Stomach (tissue), 9 donors: Measurements from ENCODE around the gene KIAA1217. TPM values are rescaled to one million over a fixed set of nuclear protein-coding genes. Genes with fewer than 3 reads are reported as not detected.

Experiments
- DNase-seq, 2 donors: peaks; one replicate each; pipeline versions ENCODE4 v3.0.0 to v3.0.0-alpha.2; 2013 to 2019
- H3K27ac ChIP-seq, 5 donors: fragments of 200-600 bp in 4 of 5; sonication (generic) in 4 of 5; one replicate each; pipeline ENCODE4 v1.5.1; 2013 to 2019; ENCODE audit warnings: mild to moderate bottlenecking in 1 of 5, moderate library complexity in 1 of 5
- H3K27me3 ChIP-seq, 3 donors: fragments of 200-600 bp; sonication (generic); one replicate each; pipeline ENCODE4 v1.5.1; 2017 to 2019; ENCODE audit warnings: mixed run types in 1 of 3
- H3K36me3 ChIP-seq, 4 donors: fragments of 200-600 bp; sonication (generic); 1 replicate in 3 of 4; 2 replicates in 1 of 4; pipeline ENCODE4 v1.5.1; 2016 to 2019
- H3K4me1 ChIP-seq, 4 donors: fragments of 200-600 bp; sonication (generic); one replicate each; pipeline ENCODE4 v1.5.1; 2016 to 2019
- H3K4me3 ChIP-seq, 4 donors: fragments of 200-600 bp; sonication (generic) in 3 of 4; one replicate each; pipeline ENCODE4 v1.5.1; 2016 to 2019; ENCODE audit warnings: mild to moderate bottlenecking in 1 of 4
- H3K9me3 ChIP-seq, 4 donors: fragments of 200-600 bp; sonication (generic); one replicate each; pipeline ENCODE4 v1.5.1; 2016 to 2019
- CTCF ChIP-seq, 7 experiments: fragments of 450-650 bp in 4 of 7; fragments of 200-600 bp in 3 of 7; sonication (generic) in 3 of 7; IDR thresholded peaks; one replicate each; pipeline ENCODE4 v1.5.1; 2016 to 2019; ENCODE audit warnings: antibody characterized with exemption in 7 of 7, control low read depth in 2 of 7, mild to moderate bottlenecking in 1 of 7
- EP300 ChIP-seq: sonication (generic); formaldehyde crosslinking; IDR thresholded peaks from one replicate; pipeline ENCODE4 v1.6.1; 2017; ENCODE audit warnings: antibody characterized with exemption
- POLR2A ChIP-seq, 4 donors: fragments of 450-650 bp; IDR thresholded peaks; one replicate each; pipeline ENCODE4 v1.6.1; 2016; ENCODE audit warnings: antibody characterized with exemption in 4 of 4, control low read depth in 2 of 4, mild to moderate bottlenecking in 1 of 4, moderate library complexity in 1 of 4
- POLR2AphosphoS5 ChIP-seq, 3 donors: sonication (generic); formaldehyde crosslinking; IDR thresholded peaks; one replicate each; pipeline ENCODE4 v1.6.1; 2016; ENCODE audit warnings: antibody characterized with exemption in 3 of 3
- WGBS, 5 donors: extraction: QIAGEN DNeasy Blood & Tissue Kit in 3 of 5; methylation state at CpG; one replicate each; pipeline versions ENCODE4 v1.1.5 to v1.1.7; 2013 to 2018; 5-methylcytosine and 5-hydroxymethylcytosine counted together
- intact Hi-C: fragments of 100-400 bp; cut with DNase I; formaldehyde crosslinking; loops from one replicate; pipeline ENCODE4 v1.15.1; 2023; ENCODE audit warnings: low total_unique reads
- polyA plus RNA-seq, 3 donors: library from polyadenylated mRNA; stranded (reverse); fragments of 200-250 nt; gene quantifications; one replicate each; pipeline ENCODE4 v1.2.3, GENCODE V29; 2013
- total RNA-seq, 5 donors: library from RNA; depleted of rRNA; stranded (reverse); fragments of >200 nt; gene quantifications; one replicate each; pipeline versions ENCODE4 v1.1.0 to v1.2.3, GENCODE V29; 2014 to 2016
- donor health status: healthy with polysubstance abuse.
- donor health status: Bipolar disorder and iron deficiency.
- donor health status: healthy.

KIAA1217 gene
- total and polyA plus RNA-seq, 8 donors: 6.2 to 112 (median 24.6) TPM

- Histone ChIP-seq H3K27me3 (no peaks in the 10 kb centered on the region), H3K36me3 (no peaks in the 10 kb centered on the region), H3K4me1 (no peaks in the 10 kb centered on the region), H3K9me3 (no peaks in the 10 kb centered on the region), H3K4me3 (no peak overlapping the region), H3K27ac (no peak overlapping the region)
- intact Hi-C loops: no loop called here
- 89 to 98% (median 92%) methylated on average over 2 of the region's 2 CpGs for WGBS, 5 donors
- TF ChIP-seq POLR2A (IDR thresholded peaks at IDR 0.05) (no peak), EP300 (no peak), CTCF (IDR thresholded peaks at IDR 0.05) (no peak), POLR2AphosphoS5 (IDR thresholded peaks at IDR 0.05) (no peak)
- no peak for DNase-seq
Measured at GRCh38 chr10:24390146-24390700, 181.3 kb downstream of the KIAA1217 start.

GRCh38 chr10:24390746-24391145, 181.8 kb downstream of the KIAA1217 start:
- no peak for DNase-seq
- intact Hi-C loops: no loop called here
- no peak for TF ChIP-seq POLR2A (IDR thresholded peaks at IDR 0.05)
- no peak for TF ChIP-seq EP300
- no peak for TF ChIP-seq POLR2AphosphoS5 (IDR thresholded peaks at IDR 0.05)
- no peak for TF ChIP-seq CTCF (IDR thresholded peaks at IDR 0.05)
- Histone ChIP-seq H3K4me1 (no peaks in the 10 kb centered on the region), H3K4me3 (no peak overlapping the region), H3K36me3 (no peaks in the 10 kb centered on the region), H3K9me3 (no peaks in the 10 kb centered on the region), H3K27me3 (no peaks in the 10 kb centered on the region), H3K27ac (no peak overlapping the region)
- 85 to 100% (median 95%) methylated on average over 1 of the region's 1 CpG for WGBS, 5 donors

- peak in 1 of 2 donors; percentile 57 for DNase-seq
- intact Hi-C loops: no loop called here
- no peak overlapping the region for H3K4me3 ChIP-seq
- no peak overlapping the region for H3K27ac ChIP-seq
- no peaks in the 10 kb centered on the region for H3K9me3 ChIP-seq
- 80 to 93% (median 92%) methylated on average over 5 of the region's 5 CpGs for WGBS, 5 donors
- H3K4me1 ChIP-seq: no peaks in the 10 kb centered on the region
- no peaks in the 10 kb centered on the region for H3K36me3 ChIP-seq
- no peak for TF ChIP-seq CTCF (IDR thresholded peaks at IDR 0.05)
- TF ChIP-seq EP300: no peak
- TF ChIP-seq POLR2A (IDR thresholded peaks at IDR 0.05): no peak
- no peak for TF ChIP-seq POLR2AphosphoS5 (IDR thresholded peaks at IDR 0.05)
- no peaks in the 10 kb centered on the region for H3K27me3 ChIP-seq
Measured at GRCh38 chr10:24393201-24393600, 184.3 kb downstream of the KIAA1217 start.

GRCh38 chr10:24394461-24395190, 185.7 kb downstream of the KIAA1217 start:
- WGBS, 5 donors: 83 to 89% (median 86%) methylated on average over 9 of the region's 9 CpGs
- intact Hi-C loops: no loop called here

More at GRCh38 chr10:24394461-24395190, 185.7 kb downstream of the KIAA1217 start:
- no peak for TF ChIP-seq CTCF (IDR thresholded peaks at IDR 0.05)
- Histone ChIP-seq H3K9me3 (no peaks in the 10 kb centered on the region), H3K36me3 (no peaks in the 10 kb centered on the region), H3K4me3 (no peak overlapping the region), H3K27me3 (no peaks in the 10 kb centered on the region), H3K27ac (no peak overlapping the region), H3K4me1 (no peaks in the 10 kb centered on the region)
- DNase-seq: no peak
